ENCODE results near the gene EIPR1.

DNA sequence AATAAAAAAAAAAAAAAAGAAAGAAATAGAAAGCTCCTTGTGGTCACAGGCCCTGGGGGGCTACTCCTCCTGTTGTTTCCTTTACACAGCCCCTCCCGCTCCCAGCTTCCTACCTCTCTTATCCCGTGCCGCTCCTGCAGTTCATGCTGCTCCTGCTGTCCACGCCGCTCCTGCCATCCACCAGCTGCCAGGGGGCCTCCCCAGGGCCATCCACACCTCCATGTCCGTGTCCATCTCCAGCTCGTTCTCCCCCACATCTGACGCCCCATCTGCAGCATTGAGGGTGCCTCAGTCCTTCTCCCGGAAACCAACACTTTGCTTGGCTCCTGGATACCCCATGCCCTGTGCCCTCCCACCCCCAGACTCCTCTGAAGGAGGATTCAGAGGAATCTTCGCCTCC is 191.7 kb downstream of the EIPR1 start:
- TF ChIP-seq, protein P1, sequence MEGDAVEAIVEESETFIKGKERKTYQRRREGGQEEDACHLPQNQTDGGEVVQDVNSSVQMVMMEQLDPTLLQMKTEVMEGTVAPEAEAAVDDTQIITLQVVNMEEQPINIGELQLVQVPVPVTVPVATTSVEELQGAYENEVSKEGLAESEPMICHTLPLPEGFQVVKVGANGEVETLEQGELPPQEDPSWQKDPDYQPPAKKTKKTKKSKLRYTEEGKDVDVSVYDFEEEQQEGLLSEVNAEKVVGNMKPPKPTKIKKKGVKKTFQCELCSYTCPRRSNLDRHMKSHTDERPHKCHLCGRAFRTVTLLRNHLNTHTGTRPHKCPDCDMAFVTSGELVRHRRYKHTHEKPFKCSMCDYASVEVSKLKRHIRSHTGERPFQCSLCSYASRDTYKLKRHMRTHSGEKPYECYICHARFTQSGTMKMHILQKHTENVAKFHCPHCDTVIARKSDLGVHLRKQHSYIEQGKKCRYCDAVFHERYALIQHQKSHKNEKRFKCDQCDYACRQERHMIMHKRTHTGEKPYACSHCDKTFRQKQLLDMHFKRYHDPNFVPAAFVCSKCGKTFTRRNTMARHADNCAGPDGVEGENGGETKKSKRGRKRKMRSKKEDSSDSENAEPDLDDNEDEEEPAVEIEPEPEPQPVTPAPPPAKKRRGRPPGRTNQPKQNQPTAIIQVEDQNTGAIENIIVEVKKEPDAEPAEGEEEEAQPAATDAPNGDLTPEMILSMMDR (IDR thresholded peaks at IDR 0.05): no peak
- TF ChIP-seq POLR2A (IDR thresholded peaks at IDR 0.05): no peak
